OCI-LY1 (cell line): ENCODE measurements around the gene ABCC2.
"Not testable (repeated sequence)": the region's sequence is repeated elsewhere in the genome, so short reads cannot be mapped to it uniquely, and the experiment has no call there.

Experiments used
- H2AFZ ChIP-seq: fragments of 200-600 bp; sonication (generic), shearing (Covaris generic); 2 replicates; pipeline ENCODE4 v1.6.0; 2014; ENCODE audit warnings: antibody characterized with exemption, mild to moderate bottlenecking, low read length
- H3F3A ChIP-seq: fragments of 200-600 bp; sonication (generic), shearing (Covaris generic); 2 replicates; pipeline ENCODE4 v1.6.0; 2014; ENCODE audit warnings: mild to moderate bottlenecking, antibody characterized with exemption, low read length, moderate library complexity; ENCODE audit not compliant: insufficient read depth
- H3K27ac ChIP-seq: fragments of 200-600 bp; sonication (generic); 2 replicates; pipeline ENCODE4 v1.5.1; 2014; ENCODE audit warnings: low read length, mixed run types, mild to moderate bottlenecking, low read depth; ENCODE audit not compliant: poor library complexity, severe bottlenecking
- H3K27me3 ChIP-seq: fragments of 200-600 bp; sonication (generic); 2 replicates; pipeline ENCODE4 v1.6.0; 2014; ENCODE audit warnings: antibody characterized with exemption, mild to moderate bottlenecking, low read length, moderate library complexity; ENCODE audit not compliant: insufficient read depth
- H3K36me3 ChIP-seq: fragments of 200-600 bp; sonication (generic); 2 replicates; pipeline ENCODE4 v1.6.1; 2014; ENCODE audit warnings: mild to moderate bottlenecking, antibody characterized with exemption, low read length, moderate library complexity, mixed read lengths; ENCODE audit not compliant: insufficient read depth
- H3K4me1 ChIP-seq: fragments of 200-600 bp; sonication (generic); 2 replicates; pipeline ENCODE4 v1.5.1; 2014; ENCODE audit warnings: mild to moderate bottlenecking, low read length, moderate library complexity; ENCODE audit not compliant: insufficient read depth, severe bottlenecking
- H3K4me2 ChIP-seq: fragments of 200-600 bp; sonication (generic), shearing (Covaris generic); 2 replicates; pipeline ENCODE4 v1.6.1; 2014; ENCODE audit warnings: low read length
- H3K4me3 ChIP-seq: fragments of 200-600 bp; sonication (generic); 2 replicates; pipeline ENCODE4 v1.5.1; 2014; ENCODE audit warnings: low read length, low read depth, mild to moderate bottlenecking, mixed read lengths; ENCODE audit not compliant: poor library complexity, severe bottlenecking
- H3K79me2 ChIP-seq: fragments of 200-600 bp; shearing (Covaris generic); 2 replicates; pipeline ENCODE4 v1.6.1; 2016; ENCODE audit warnings: mixed run types, low read length, mixed read lengths; ENCODE audit not compliant: insufficient read depth
- H3K9ac ChIP-seq: fragments of 200-600 bp; sonication (generic), shearing (Covaris generic); 2 replicates; pipeline ENCODE4 v1.6.1; 2014; ENCODE audit warnings: mild to moderate bottlenecking, low read length, mixed read lengths
- H3K9me2 ChIP-seq: fragments of 200-600 bp; sonication (generic), shearing (Covaris generic); 2 replicates; pipeline ENCODE4 v1.6.1; 2014; ENCODE audit warnings: low read depth, mild to moderate bottlenecking, low read length, mixed read lengths
- H3K9me3 ChIP-seq: fragments of 200-600 bp; shearing (Covaris generic); 2 replicates; pipeline ENCODE4 v1.6.1; 2014; ENCODE audit warnings: low read length, mixed read lengths
- H4K20me1 ChIP-seq: fragments of 200-600 bp; sonication (generic), shearing (Covaris generic); 2 replicates; pipeline ENCODE4 v1.6.0; 2016; ENCODE audit warnings: mild to moderate bottlenecking, low read length; ENCODE audit not compliant: insufficient read depth
- CTCF ChIP-seq: fragments of 200-600 bp; sonication (generic), shearing (Covaris generic); IDR thresholded peaks from 2 replicates; pipeline ENCODE4 v1.5.1; 2017; ENCODE audit warnings: mild to moderate bottlenecking, antibody characterized with exemption, low read length, moderate library complexity, mixed read lengths
- EZH2 ChIP-seq: fragments of 200-600 bp; sonication (generic), shearing (Covaris generic); IDR thresholded peaks from 2 replicates; pipeline ENCODE4 v1.8.0; 2017; ENCODE audit warnings: borderline replicate concordance, mixed run types, mild to moderate bottlenecking, antibody characterized with exemption, low read length, moderate library complexity, mixed read lengths

ABCC2 gene

GRCh38 chr10:99743841-99744240 is 38.6 kb upstream of the ABCC2 start:
- Histone ChIP-seq H4K20me1 (no peaks in the 10 kb centered on the region), H3K4me1 (no peaks in the 10 kb centered on the region), H3K27me3 (no peaks in the 10 kb centered on the region), H3K9me2 (no peaks in the 10 kb centered on the region), H3K36me3 (peaks cover 77% of the 10 kb centered on the region), H2AFZ (no peak overlapping the region), H3K4me2 (no peak overlapping the region), H3K4me3 (no peak overlapping the region), H3K27ac (no peak overlapping the region), H3K9me3 (no peaks in the 10 kb centered on the region), H3F3A (no peaks in the 10 kb centered on the region), H3K9ac (no peak overlapping the region), H3K79me2 (no peaks in the 10 kb centered on the region)
- TF ChIP-seq CTCF (no peak), EZH2 (no peak)

DNA sequence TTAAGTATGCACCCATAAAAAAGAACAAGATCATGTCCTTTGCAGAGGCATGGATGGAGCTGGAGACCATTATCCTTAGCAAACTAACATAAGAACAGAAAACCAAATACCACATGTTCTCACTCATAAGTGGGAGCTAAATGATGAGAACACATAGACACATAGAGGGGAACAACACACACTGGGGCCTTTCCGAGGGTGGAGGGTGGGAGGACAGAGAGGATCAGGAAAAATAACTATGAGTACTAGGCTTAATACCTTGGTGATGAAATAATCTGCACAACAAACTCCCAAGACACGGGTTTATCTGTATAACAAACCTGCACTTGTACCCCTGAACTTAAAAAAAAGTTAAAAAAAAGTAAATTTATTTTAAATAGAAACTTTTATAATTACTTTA is 36.3 kb upstream of the ABCC2 start:
- peaks cover 62% of the 10 kb centered on the region for H3K36me3 ChIP-seq
- not testable (repeated sequence) for H3K9ac ChIP-seq, H3F3A ChIP-seq, H3K27me3 ChIP-seq, H3K4me2 ChIP-seq, H3K9me3 ChIP-seq, H2AFZ ChIP-seq, H4K20me1 ChIP-seq, H3K4me3 ChIP-seq, H3K79me2 ChIP-seq, H3K9me2 ChIP-seq, H3K27ac ChIP-seq, H3K4me1 ChIP-seq

GRCh38 chr10:99748823-99749451 is 33.5 kb upstream of the ABCC2 start:
- no peaks in the 10 kb centered on the region for H3K27me3 ChIP-seq

GRCh38 chr10:99750641-99751040 is 31.8 kb upstream of the ABCC2 start:
- H4K20me1 ChIP-seq = no peaks in the 10 kb centered on the region

More at GRCh38 chr10:99748823-99749451, 33.5 kb upstream of the ABCC2 start:
- no peak for TF ChIP-seq EZH2
- H3K27ac ChIP-seq = no peak overlapping the region
- peaks cover 48% of the 10 kb centered on the region for H3K36me3 ChIP-seq
- H3K9me3 ChIP-seq = no peaks in the 10 kb centered on the region
- no peaks in the 10 kb centered on the region for H3F3A ChIP-seq
- no peak overlapping the region for H3K9ac ChIP-seq
- no peaks in the 10 kb centered on the region for H3K9me2 ChIP-seq
- H3K79me2 ChIP-seq = no peaks in the 10 kb centered on the region
- no peak overlapping the region for H3K4me3 ChIP-seq
- no peak overlapping the region for H2AFZ ChIP-seq
- no peaks in the 10 kb centered on the region for H4K20me1 ChIP-seq
- H3K4me1 ChIP-seq = no peaks in the 10 kb centered on the region
- H3K4me2 ChIP-seq = no peak overlapping the region

More at GRCh38 chr10:99750641-99751040, 31.8 kb upstream of the ABCC2 start:
- H3K4me2 ChIP-seq = no peak overlapping the region
- no peaks in the 10 kb centered on the region for H3F3A ChIP-seq
- no peaks in the 10 kb centered on the region for H3K9me2 ChIP-seq
- H2AFZ ChIP-seq = no peak overlapping the region
- TF ChIP-seq EZH2 = no peak
- TF ChIP-seq CTCF = no peak
- no peak overlapping the region for H3K27ac ChIP-seq
- no peak overlapping the region for H3K9ac ChIP-seq
- no peaks in the 10 kb centered on the region for H3K4me1 ChIP-seq
- H3K27me3 ChIP-seq = no peaks in the 10 kb centered on the region
- no peaks in the 10 kb centered on the region for H3K9me3 ChIP-seq
- no peaks in the 10 kb centered on the region for H3K79me2 ChIP-seq
- H3K36me3 ChIP-seq = peaks cover 56% of the 10 kb centered on the region
- H3K4me3 ChIP-seq = no peak overlapping the region
